ENCODE measurements around the gene GLP1R.

DNA sequence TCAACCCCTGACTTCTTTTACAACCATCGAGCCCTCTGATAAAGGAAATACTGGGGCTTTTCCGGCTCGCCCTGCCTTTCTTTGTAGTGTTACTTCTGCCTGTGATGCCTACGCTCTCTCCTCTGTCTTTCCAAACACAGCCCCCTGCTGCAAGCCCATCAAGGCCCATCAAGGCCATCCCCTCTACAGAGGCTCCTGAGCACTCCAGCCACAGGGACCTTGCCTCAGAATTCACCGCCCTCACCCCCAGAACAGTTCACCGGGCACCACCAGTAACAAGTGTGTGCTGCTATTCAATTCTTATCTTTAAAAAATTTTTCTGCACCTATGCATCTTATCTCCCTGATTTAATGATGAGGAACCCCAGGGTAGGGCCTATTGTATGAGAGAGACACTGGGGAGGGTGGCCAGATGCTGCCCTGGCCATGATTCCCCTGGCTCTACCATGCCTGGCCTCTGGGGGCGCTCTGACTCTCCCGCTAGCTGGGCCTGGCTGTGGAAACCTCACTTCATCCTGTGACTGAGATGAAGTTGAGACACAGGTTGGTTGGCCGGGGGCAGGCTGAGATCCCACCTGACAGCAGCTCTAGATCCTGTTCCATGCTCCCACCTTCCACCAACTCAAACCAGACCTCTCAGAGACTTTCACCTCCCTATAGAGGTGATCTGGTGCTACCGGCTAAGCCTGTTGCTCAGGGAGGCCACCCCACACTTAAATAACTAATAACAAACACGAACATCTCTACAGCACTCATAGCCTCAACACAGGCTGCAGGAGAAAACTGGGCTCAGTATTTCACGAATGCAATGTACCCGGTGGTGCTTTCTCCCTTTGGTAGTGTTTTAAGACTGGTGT lies 19.2 kb upstream of the GLP1R start:
- no peak for TF ChIP-seq FOSL2 (IDR thresholded peaks at IDR 0.05; ENCODE audit: borderline replicate concordance, low read depth)
- TF ChIP-seq RFX5 (IDR thresholded peaks at IDR 0.05; ENCODE audit: low read length) = no peak
- TF ChIP-seq, protein P1, sequence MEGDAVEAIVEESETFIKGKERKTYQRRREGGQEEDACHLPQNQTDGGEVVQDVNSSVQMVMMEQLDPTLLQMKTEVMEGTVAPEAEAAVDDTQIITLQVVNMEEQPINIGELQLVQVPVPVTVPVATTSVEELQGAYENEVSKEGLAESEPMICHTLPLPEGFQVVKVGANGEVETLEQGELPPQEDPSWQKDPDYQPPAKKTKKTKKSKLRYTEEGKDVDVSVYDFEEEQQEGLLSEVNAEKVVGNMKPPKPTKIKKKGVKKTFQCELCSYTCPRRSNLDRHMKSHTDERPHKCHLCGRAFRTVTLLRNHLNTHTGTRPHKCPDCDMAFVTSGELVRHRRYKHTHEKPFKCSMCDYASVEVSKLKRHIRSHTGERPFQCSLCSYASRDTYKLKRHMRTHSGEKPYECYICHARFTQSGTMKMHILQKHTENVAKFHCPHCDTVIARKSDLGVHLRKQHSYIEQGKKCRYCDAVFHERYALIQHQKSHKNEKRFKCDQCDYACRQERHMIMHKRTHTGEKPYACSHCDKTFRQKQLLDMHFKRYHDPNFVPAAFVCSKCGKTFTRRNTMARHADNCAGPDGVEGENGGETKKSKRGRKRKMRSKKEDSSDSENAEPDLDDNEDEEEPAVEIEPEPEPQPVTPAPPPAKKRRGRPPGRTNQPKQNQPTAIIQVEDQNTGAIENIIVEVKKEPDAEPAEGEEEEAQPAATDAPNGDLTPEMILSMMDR (IDR thresholded peaks at IDR 0.05) = peak; percentile 75
- TF ChIP-seq, protein P2, sequence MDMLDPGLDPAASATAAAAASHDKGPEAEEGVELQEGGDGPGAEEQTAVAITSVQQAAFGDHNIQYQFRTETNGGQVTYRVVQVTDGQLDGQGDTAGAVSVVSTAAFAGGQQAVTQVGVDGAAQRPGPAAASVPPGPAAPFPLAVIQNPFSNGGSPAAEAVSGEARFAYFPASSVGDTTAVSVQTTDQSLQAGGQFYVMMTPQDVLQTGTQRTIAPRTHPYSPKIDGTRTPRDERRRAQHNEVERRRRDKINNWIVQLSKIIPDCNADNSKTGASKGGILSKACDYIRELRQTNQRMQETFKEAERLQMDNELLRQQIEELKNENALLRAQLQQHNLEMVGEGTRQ (IDR thresholded peaks at IDR 0.05; ENCODE audit: borderline replicate concordance, low read depth, low read length) = no peak
- peak; percentile 7; the same call in 1 of the 2 replicates for TF ChIP-seq SMC3 (IDR thresholded peaks at IDR 0.05; ENCODE audit: low read depth, low read length)
- no peak for TF ChIP-seq EZH2phosphoT487 (IDR thresholded peaks at IDR 0.05; ENCODE audit: borderline replicate concordance, low read depth)
- TF ChIP-seq FOXM1 (IDR thresholded peaks at IDR 0.05; ENCODE audit: low read depth) = no peak
- no peak for TF ChIP-seq POLR2AphosphoS5 (IDR thresholded peaks at IDR 0.05; ENCODE audit: low read depth, low read length)

Data from SK-N-SH (cell line).